Spleen (tissue), 11 donors: ENCODE data around the gene CASS4. TPM values are rescaled to one million over a fixed set of nuclear protein-coding genes. Genes with fewer than 3 reads are reported as not detected.

Experiments used
- DNase-seq: peaks from one replicate; pipeline ENCODE4 v3.0.0-alpha.2; 2020
- H3K27ac ChIP-seq, 8 donors: fragments of 200-600 bp; sonication (generic) in 7 of 8; 1 replicate in 4 of 8; 2 replicates in 4 of 8; pipeline versions ENCODE4 v1.5.0 to v1.8.0; 2016 to 2021; ENCODE audit warnings: inconsistent platforms in 4 of 8, mild to moderate bottlenecking in 4 of 8, moderate library complexity in 1 of 8
- H3K27me3 ChIP-seq, 7 donors: fragments of 200-600 bp; sonication (generic) in 6 of 7; replicated peaks in 1 of 7; 1 replicate in 4 of 7; 2 replicates in 3 of 7; pipeline versions ENCODE4 v1.5.0 to v1.8.0; 2016 to 2021; ENCODE audit warnings: inconsistent platforms in 3 of 7, mild to moderate bottlenecking in 1 of 7
- H3K36me3 ChIP-seq, 6 donors: fragments of 200-600 bp; sonication (generic) in 5 of 6; 1 replicate in 4 of 6; 2 replicates in 2 of 6; pipeline versions ENCODE4 v1.5.0 to v1.8.0; 2016 to 2021; ENCODE audit warnings: inconsistent platforms in 2 of 6
- H3K4me1 ChIP-seq, 6 donors: fragments of 200-600 bp; sonication (generic) in 5 of 6; 1 replicate in 3 of 6; 2 replicates in 3 of 6; pipeline versions ENCODE4 v1.5.0 to v1.8.0; 2016 to 2021; ENCODE audit warnings: inconsistent platforms in 3 of 6
- H3K4me3 ChIP-seq, 8 donors: fragments of 200-600 bp; sonication (generic) in 7 of 8; 1 replicate in 4 of 8; 2 replicates in 4 of 8; pipeline versions ENCODE4 v1.5.0 to v1.8.0; 2016 to 2021; ENCODE audit warnings: inconsistent platforms in 4 of 8, mild to moderate bottlenecking in 4 of 8, moderate library complexity in 2 of 8
- H3K9me3 ChIP-seq, 8 donors: fragments of 200-600 bp; sonication (generic) in 7 of 8; 1 replicate in 4 of 8; 2 replicates in 4 of 8; pipeline versions ENCODE4 v1.5.0 to v1.8.0; 2016 to 2021; ENCODE audit warnings: inconsistent platforms in 4 of 8
- POLR2A ChIP-seq, 3 donors: fragments of 450-650 bp; IDR thresholded peaks; one replicate each; pipeline ENCODE4 v1.5.1; 2017; ENCODE audit warnings: antibody characterized with exemption in 3 of 3, mild to moderate bottlenecking in 1 of 3
- POLR2AphosphoS5 ChIP-seq, 3 donors: sonication (generic); formaldehyde crosslinking; IDR thresholded peaks; one replicate each; pipeline ENCODE4 v1.5.1; 2017; ENCODE audit warnings: antibody characterized with exemption in 3 of 3
- WGBS, 5 donors: extraction: QIAGEN DNeasy Blood & Tissue Kit in 3 of 5; methylation state at CpG; one replicate each; pipeline versions ENCODE4 v1.1.5 to v1.1.7; 2013 to 2018; 5-methylcytosine and 5-hydroxymethylcytosine counted together
- intact Hi-C: fragments of 100-400 bp; cut with DNase I; formaldehyde crosslinking; loops from one replicate; pipeline ENCODE4 v1.15.0; 2023; ENCODE audit warnings: low total_unique reads
- polyA plus RNA-seq, 3 donors: library from polyadenylated mRNA; stranded (reverse); fragments of 200-250 nt; gene quantifications; one replicate each; pipeline ENCODE4 v1.2.1, GENCODE V29; 2013
- total RNA-seq, 7 donors: library from RNA; depleted of rRNA in 3 of 7; stranded (reverse); fragments of >200 nt in 3 of 7; fragmentation: NEBNext Ultra II Directional in 4 of 7; extraction: Animal tissue kit (Norgen Biotek cat#: 25700) in 4 of 7; gene quantifications; one replicate each; pipeline versions ENCODE4 v1.1.0 to v1.2.1, GENCODE V29; 2016 to 2021
- TF ChIP-seq, protein P1 (sequence below), 11 experiments: fragments of 200-600 bp in 7 of 11; fragments of 450-650 bp in 4 of 11; sonication (generic) in 4 of 11; IDR thresholded peaks in 8 of 11; conservative IDR thresholded peaks in 3 of 11; 1 replicate in 7 of 11; 2 replicates in 4 of 11; pipeline versions ENCODE4 v1.4.0 to v1.8.0; 2016 to 2021; ENCODE audit warnings: antibody characterized with exemption in 11 of 11, inconsistent platforms in 4 of 11, mild to moderate bottlenecking in 1 of 11
- donor health status: healthy with polysubstance abuse.
- donor health status: DM: no; HTN: no; CAD: no; lungs with moderate emphysema.
- donor health status: DM: no; HTN: no; CAD: no.
- donor health status: Bipolar disorder and iron deficiency.
- donor health status: healthy.
- donor health status: DM: no; HTN: no; CAD: no.
- donor health status: DM: yes; HTN: yes; CAD: no.

CASS4 gene
- total and polyA plus RNA-seq, 10 donors = 1.2 to 15.5 (median 11.1) TPM

- Histone ChIP-seq H3K27me3 (no peaks in the 10 kb centered on the region), H3K4me3 (peak overlapping the region in 1 of 8 donors; percentile 40), H3K36me3 (no peaks in the 10 kb centered on the region), H3K9me3 (no peaks in the 10 kb centered on the region), H3K27ac (peak overlapping the region in 3 of 8 donors; percentile 58 to 84 (median 84)), H3K4me1 (peaks cover 10 to 80% (median 37%) of the 10 kb centered on the region in 6 donors)
- DNase-seq = no peak
- whole genome bisulfite sequencing, 5 donors = 72 to 84% (median 83%) methylated on average over 4 of the region's 4 CpGs
- intact Hi-C loops = no loop called here
- TF ChIP-seq POLR2A (IDR thresholded peaks at IDR 0.05) = no peak
- TF ChIP-seq, protein P1, sequence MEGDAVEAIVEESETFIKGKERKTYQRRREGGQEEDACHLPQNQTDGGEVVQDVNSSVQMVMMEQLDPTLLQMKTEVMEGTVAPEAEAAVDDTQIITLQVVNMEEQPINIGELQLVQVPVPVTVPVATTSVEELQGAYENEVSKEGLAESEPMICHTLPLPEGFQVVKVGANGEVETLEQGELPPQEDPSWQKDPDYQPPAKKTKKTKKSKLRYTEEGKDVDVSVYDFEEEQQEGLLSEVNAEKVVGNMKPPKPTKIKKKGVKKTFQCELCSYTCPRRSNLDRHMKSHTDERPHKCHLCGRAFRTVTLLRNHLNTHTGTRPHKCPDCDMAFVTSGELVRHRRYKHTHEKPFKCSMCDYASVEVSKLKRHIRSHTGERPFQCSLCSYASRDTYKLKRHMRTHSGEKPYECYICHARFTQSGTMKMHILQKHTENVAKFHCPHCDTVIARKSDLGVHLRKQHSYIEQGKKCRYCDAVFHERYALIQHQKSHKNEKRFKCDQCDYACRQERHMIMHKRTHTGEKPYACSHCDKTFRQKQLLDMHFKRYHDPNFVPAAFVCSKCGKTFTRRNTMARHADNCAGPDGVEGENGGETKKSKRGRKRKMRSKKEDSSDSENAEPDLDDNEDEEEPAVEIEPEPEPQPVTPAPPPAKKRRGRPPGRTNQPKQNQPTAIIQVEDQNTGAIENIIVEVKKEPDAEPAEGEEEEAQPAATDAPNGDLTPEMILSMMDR (IDR thresholded peaks at IDR 0.05 in 8 of 11, conservative IDR thresholded peaks at IDR 0.05 in 3 of 11) = no peak
- no peak for TF ChIP-seq POLR2AphosphoS5 (IDR thresholded peaks at IDR 0.05)
These were observed 18.4 kb downstream of the CASS4 start for GRCh38 chr20:56430461-56430860.

- no peak for DNase-seq
- TF ChIP-seq POLR2A (IDR thresholded peaks at IDR 0.05) = no peak
- TF ChIP-seq POLR2AphosphoS5 (IDR thresholded peaks at IDR 0.05) = no peak
- TF ChIP-seq, protein P1 (IDR thresholded peaks at IDR 0.05 in 8 of 11, conservative IDR thresholded peaks at IDR 0.05 in 3 of 11) = no peak
- Histone ChIP-seq H3K27me3 (no peaks in the 10 kb centered on the region), H3K27ac (peak overlapping the region in 2 of 8 donors; percentile 84), H3K4me3 (peak overlapping the region in 1 of 8 donors; percentile 40), H3K9me3 (no peaks in the 10 kb centered on the region), H3K36me3 (no peaks in the 10 kb centered on the region), H3K4me1 (peaks cover 10 to 81% (median 37%) of the 10 kb centered on the region in 6 donors)
- intact Hi-C loops = no loop called here
- WGBS, 5 donors = 85 to 97% (median 93%) methylated on average over 1 of the region's 1 CpG
These were observed 18.9 kb downstream of the CASS4 start for GRCh38 chr20:56430957-56431356.

- WGBS, 5 donors = 91 to 97% (median 95%) methylated on average over 3 of the region's 3 CpGs
- peaks cover 10 to 77% (median 37%) of the 10 kb centered on the region in 6 donors for H3K4me1 ChIP-seq
These were observed 19.4 kb downstream of the CASS4 start for GRCh38 chr20:56431471-56431870.

GRCh38 chr20:56433221-56433879, 21.3 kb downstream of the CASS4 start:
- Histone ChIP-seq H3K36me3 (peaks cover 0 to 14% (median 0%) of the 10 kb centered on the region in 6 donors), H3K4me1 (peaks cover 10 to 61% (median 30%) of the 10 kb centered on the region in 6 donors), H3K27ac (peak overlapping the region in 3 of 8 donors; percentile 8 to 55 (median 42)), H3K4me3 (no peak overlapping the region), H3K27me3 (no peaks in the 10 kb centered on the region), H3K9me3 (no peaks in the 10 kb centered on the region)
- intact Hi-C loops = no loop called here
- WGBS, 5 donors = 71 to 90% (median 75%) methylated on average over 3 of the region's 3 CpGs
- DNase-seq = no peak
- TF ChIP-seq POLR2A (IDR thresholded peaks at IDR 0.05) (no peak), POLR2AphosphoS5 (IDR thresholded peaks at IDR 0.05) (no peak)
- TF ChIP-seq, protein P1 (IDR thresholded peaks at IDR 0.05 in 8 of 11, conservative IDR thresholded peaks at IDR 0.05 in 3 of 11) = no peak

More at GRCh38 chr20:56431471-56431870, 19.4 kb downstream of the CASS4 start:
- TF ChIP-seq POLR2AphosphoS5 (IDR thresholded peaks at IDR 0.05) (no peak), POLR2A (IDR thresholded peaks at IDR 0.05) (no peak)
- TF ChIP-seq, protein P1 (IDR thresholded peaks at IDR 0.05 in 8 of 11, conservative IDR thresholded peaks at IDR 0.05 in 3 of 11) = no peak
- intact Hi-C loops = no loop called here
- Histone ChIP-seq H3K27ac (no peak overlapping the region), H3K4me3 (no peak overlapping the region), H3K9me3 (no peaks in the 10 kb centered on the region), H3K27me3 (no peaks in the 10 kb centered on the region), H3K36me3 (no peaks in the 10 kb centered on the region)
- no peak for DNase-seq
